H9 (cell line): ENCODE data around the gene SCGN. TPM values are rescaled to one million over a fixed set of nuclear protein-coding genes. Genes with fewer than 3 reads are reported as not detected.

Experiments
- DNase-seq: peaks from one replicate; pipeline ENCODE4 v3.0.0-alpha.2; 2017
- H2AFZ ChIP-seq: one replicate; pipeline ENCODE4 v1.6.1; 2013; ENCODE audit warnings: mild to moderate bottlenecking, low read length, control low read depth, moderate library complexity
- H2AK5ac ChIP-seq: 2 replicates; pipeline ENCODE4 v1.6.1; 2013; ENCODE audit warnings: low read length, control low read depth, mixed read lengths; ENCODE audit not compliant: insufficient read length
- H2BK120ac ChIP-seq: one replicate; pipeline ENCODE4 v1.6.1; 2013; ENCODE audit warnings: low read depth, mild to moderate bottlenecking, low read length, control low read depth, inconsistent platforms; ENCODE audit not compliant: poor library complexity, severe bottlenecking
- H2BK12ac ChIP-seq: 2 replicates; pipeline ENCODE4 v1.6.1; 2013; ENCODE audit warnings: low read length, control low read depth, mixed read lengths, low read depth; ENCODE audit not compliant: insufficient read length
- H2BK15ac ChIP-seq: 2 replicates; pipeline ENCODE4 v1.6.1; 2013; ENCODE audit warnings: low read depth, low read length, control low read depth
- H2BK20ac ChIP-seq: one replicate; pipeline ENCODE4 v1.6.1; 2013; ENCODE audit warnings: low read depth, mild to moderate bottlenecking, low read length, control low read depth, inconsistent platforms; ENCODE audit not compliant: poor library complexity, severe bottlenecking
- H2BK5ac ChIP-seq: 2 replicates; pipeline ENCODE4 v1.6.1; 2013; ENCODE audit warnings: low read length, control low read depth, mixed read lengths; ENCODE audit not compliant: insufficient read length
- H3K14ac ChIP-seq: 2 replicates; pipeline ENCODE4 v1.6.1; 2013; ENCODE audit warnings: low read length, control low read depth; ENCODE audit not compliant: insufficient read depth
- H3K18ac ChIP-seq: 2 replicates; pipeline ENCODE4 v1.6.1; 2013; ENCODE audit warnings: low read depth, mild to moderate bottlenecking, mixed read lengths, low read length, control low read depth; ENCODE audit not compliant: insufficient read length
- H3K23ac ChIP-seq: 2 replicates; pipeline ENCODE4 v1.6.1; 2013; ENCODE audit warnings: low read length, control low read depth, mixed read lengths, low read depth; ENCODE audit not compliant: insufficient read length
- H3K23me2 ChIP-seq: 2 replicates; pipeline ENCODE4 v1.6.1; 2013; ENCODE audit warnings: low read depth, mild to moderate bottlenecking, mixed read lengths, low read length, control low read depth; ENCODE audit not compliant: insufficient read length, poor library complexity, severe bottlenecking
- H3K27ac ChIP-seq: 2 replicates; pipeline ENCODE4 v1.5.1; 2013; ENCODE audit warnings: low read length, control low read depth, mixed read lengths, low read depth; ENCODE audit not compliant: insufficient read length
- H3K27me3 ChIP-seq: 2 replicates; pipeline ENCODE4 v1.6.1; 2013; ENCODE audit warnings: low read length, control low read depth, inconsistent platforms; ENCODE audit not compliant: insufficient read depth
- H3K4ac ChIP-seq: 2 replicates; pipeline ENCODE4 v1.6.1; 2013; ENCODE audit warnings: low read depth, mild to moderate bottlenecking, control low read depth, inconsistent platforms, low read length, moderate library complexity
- H3K4me1 ChIP-seq: 2 replicates; pipeline ENCODE4 v1.6.1; 2013; ENCODE audit warnings: low read length, control low read depth, inconsistent platforms; ENCODE audit not compliant: insufficient read depth
- H3K4me2 ChIP-seq: 2 replicates; pipeline ENCODE4 v1.6.1; 2013; ENCODE audit warnings: low read length, control low read depth, mixed read lengths; ENCODE audit not compliant: insufficient read length, insufficient read depth
- H3K56ac ChIP-seq: 2 replicates; pipeline ENCODE4 v1.6.1; 2013; ENCODE audit warnings: low read depth, mild to moderate bottlenecking, mixed read lengths, low read length, control low read depth; ENCODE audit not compliant: insufficient read length
- H3K79me1 ChIP-seq: 2 replicates; pipeline ENCODE4 v1.6.1; 2013; ENCODE audit warnings: low read depth, mild to moderate bottlenecking, moderate library complexity, low read length, control low read depth, inconsistent platforms; ENCODE audit not compliant: insufficient read depth, poor library complexity, severe bottlenecking
- H3K79me2 ChIP-seq: 2 replicates; pipeline ENCODE4 v1.6.1; 2013; ENCODE audit warnings: low read length, control low read depth, inconsistent platforms; ENCODE audit not compliant: insufficient read depth
- H3K9ac ChIP-seq: 2 replicates; pipeline ENCODE4 v1.6.1; 2013; ENCODE audit warnings: low read length, control low read depth, mixed read lengths; ENCODE audit not compliant: insufficient read length; ENCODE audit errors: extremely low read depth
- H3K9me3 ChIP-seq: one replicate; pipeline ENCODE4 v1.6.1; 2013; ENCODE audit warnings: low read depth, low read length, inconsistent platforms; ENCODE audit not compliant: control insufficient read depth
- H3T11ph ChIP-seq: one replicate; pipeline ENCODE4 v1.6.1; 2013; ENCODE audit warnings: mild to moderate bottlenecking, low read length, control low read depth, inconsistent platforms
- H4K20me1 ChIP-seq: one replicate; pipeline ENCODE4 v1.6.1; 2013; ENCODE audit not compliant: control insufficient read depth, insufficient read length, insufficient read depth
- H4K5ac ChIP-seq: 2 replicates; pipeline ENCODE4 v1.6.1; 2013; ENCODE audit warnings: low read depth, mild to moderate bottlenecking, mixed read lengths, low read length, control low read depth; ENCODE audit not compliant: insufficient read length
- H4K8ac ChIP-seq: replicated peaks from 2 replicates; pipeline ENCODE4 v1.6.1; 2013; ENCODE audit warnings: low read length, control low read depth, mixed read lengths, low read depth; ENCODE audit not compliant: insufficient read length
- H4K91ac ChIP-seq: 2 replicates; pipeline ENCODE4 v1.6.1; 2013; ENCODE audit warnings: low read depth, mild to moderate bottlenecking, moderate library complexity, mixed read lengths, low read length, control low read depth; ENCODE audit not compliant: insufficient read length
- H3K27ac Mint-ChIP-seq, 3 experiments: 2 replicates in 2 of 3; 3 replicates in 1 of 3; pipeline ENCODE4 v1.8.0; 2020 to 2021; ENCODE audit warnings: mixed read lengths in 3 of 3, mild to moderate bottlenecking in 1 of 3, moderate library complexity in 1 of 3
- H3K27me3 Mint-ChIP-seq: 2 replicates; pipeline ENCODE4 v1.8.0; 2021; ENCODE audit warnings: low read depth, mild to moderate bottlenecking, moderate library complexity, mixed read lengths
- H3K36me3 Mint-ChIP-seq, 3 experiments: 2 replicates in 2 of 3; 3 replicates in 1 of 3; pipeline ENCODE4 v1.8.0; 2020 to 2021; ENCODE audit warnings: low read depth in 3 of 3, mixed read lengths in 3 of 3; ENCODE audit not compliant: insufficient read depth in 1 of 3
- H3K4me1 Mint-ChIP-seq, 2 experiments: 2 replicates each; pipeline ENCODE4 v1.8.0; 2020; ENCODE audit warnings: mixed read lengths in 2 of 2
- H3K4me3 Mint-ChIP-seq, 2 experiments: 2 replicates in 1 of 2; 3 replicates in 1 of 2; pipeline ENCODE4 v1.8.0; 2020 to 2021; ENCODE audit warnings: mild to moderate bottlenecking in 2 of 2, mixed read lengths in 2 of 2, moderate library complexity in 1 of 2
- H3K9me3 Mint-ChIP-seq, 2 experiments: 2 replicates in 1 of 2; 3 replicates in 1 of 2; pipeline ENCODE4 v1.8.0; 2020; ENCODE audit warnings: mild to moderate bottlenecking in 2 of 2, mixed read lengths in 2 of 2, moderate library complexity in 1 of 2
- WGBS: extraction: QIAGEN DNeasy Blood & Tissue Kit; methylation state at CpG from one replicate; pipeline ENCODE4 v1.1.7; 2013; ENCODE audit warnings: missing lambda C conversion rate, low lambda C conversion rate, mixed read lengths; ENCODE audit not compliant: insufficient read length; ENCODE audit errors: extremely low coverage; 5-methylcytosine and 5-hydroxymethylcytosine counted together
- total RNA-seq: library from RNA; stranded (reverse); gene quantifications from 2 replicates; pipeline ENCODE4 v1.2.1, GENCODE V29; 2021
- TF ChIP-seq, protein P1 (sequence below): fragments of 200-600 bp; sonication (generic); conservative IDR thresholded peaks from 3 replicates; pipeline ENCODE4 v1.8.0; 2021; ENCODE audit warnings: antibody characterized with exemption, mild to moderate bottlenecking

The SCGN gene
- total RNA-seq, 1 experiment from 2014 or later: not detected

DNA sequence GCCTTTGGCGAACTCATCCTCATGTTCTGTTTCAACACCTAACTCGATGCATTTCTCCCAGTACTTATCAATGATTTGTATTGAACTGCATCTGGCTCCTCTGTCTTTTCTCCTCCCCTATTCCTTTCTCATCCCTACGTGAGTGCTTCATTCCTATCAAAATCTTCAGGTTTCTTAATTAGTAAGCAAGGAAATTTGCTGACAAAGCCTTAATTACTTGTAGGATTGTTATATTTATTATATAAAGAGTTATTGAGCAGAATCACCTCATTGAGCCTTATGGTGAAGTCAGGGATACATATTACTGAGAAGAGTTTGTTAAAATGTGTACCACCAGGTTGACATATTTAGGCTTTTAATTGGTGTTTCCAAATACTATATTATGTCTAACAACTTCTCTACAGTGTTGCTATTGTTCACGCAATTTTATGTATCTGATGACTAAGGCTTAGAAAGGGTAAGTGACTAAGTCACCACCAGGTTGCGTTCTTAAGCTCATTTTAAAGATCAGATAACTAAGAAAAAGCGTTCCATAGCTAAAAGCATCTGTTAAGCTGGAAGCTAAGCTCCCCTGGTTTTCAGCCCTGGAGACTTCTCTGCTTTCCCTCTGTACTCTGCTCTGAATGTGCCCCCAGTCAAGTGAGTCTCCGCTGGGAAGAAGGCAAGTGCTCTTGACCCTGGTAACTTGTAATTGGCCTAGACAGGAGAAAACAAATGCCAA lies 18.9 kb downstream of the SCGN start:
- Histone ChIP-seq H4K5ac (no peak overlapping the region), H3K79me1 (no peaks in the 10 kb centered on the region), H2BK120ac (no peak overlapping the region), H3K4ac (no peak overlapping the region), H3K9me3 (no peaks in the 10 kb centered on the region), H2BK12ac (no peak overlapping the region), H2BK15ac (no peak overlapping the region), H3K14ac (no peak overlapping the region), H3K79me2 (no peaks in the 10 kb centered on the region), H2AK5ac (no peak overlapping the region), H3K18ac (no peak overlapping the region), H3K9ac (no peak overlapping the region), H2AFZ (no peak overlapping the region), H3K23me2 (no peaks in the 10 kb centered on the region), H4K8ac (no peak overlapping the region), H3K27me3 (no peaks in the 10 kb centered on the region), H3T11ph (no peak overlapping the region), H3K4me1 (no peaks in the 10 kb centered on the region), H3K4me2 (no peak overlapping the region), H3K27ac (no peak overlapping the region), H4K20me1 (no peaks in the 10 kb centered on the region), H3K23ac (no peak overlapping the region), H4K91ac (no peak overlapping the region), H2BK5ac (no peak overlapping the region), H3K56ac (no peak overlapping the region), H2BK20ac (no peak overlapping the region)
- WGBS: no CpG with 5 or more reads among the region's 7 CpGs
- Mint-ChIP-seq H3K36me3 (no peaks in the 10 kb centered on the region), H3K4me3 (no peak overlapping the region), H3K9me3 (no peaks in the 10 kb centered on the region), H3K27me3 (peaks cover 4% of the 10 kb centered on the region; the same call in 1 of the 2 replicates), H3K27ac (no peak overlapping the region; a peak in 1 of 7 replicates), H3K4me1 (peaks cover 0 to 2% of the 10 kb centered on the region in 2 experiments; a peak in 1 of 4 replicates)
- no peak for DNase-seq
- TF ChIP-seq, protein P1, sequence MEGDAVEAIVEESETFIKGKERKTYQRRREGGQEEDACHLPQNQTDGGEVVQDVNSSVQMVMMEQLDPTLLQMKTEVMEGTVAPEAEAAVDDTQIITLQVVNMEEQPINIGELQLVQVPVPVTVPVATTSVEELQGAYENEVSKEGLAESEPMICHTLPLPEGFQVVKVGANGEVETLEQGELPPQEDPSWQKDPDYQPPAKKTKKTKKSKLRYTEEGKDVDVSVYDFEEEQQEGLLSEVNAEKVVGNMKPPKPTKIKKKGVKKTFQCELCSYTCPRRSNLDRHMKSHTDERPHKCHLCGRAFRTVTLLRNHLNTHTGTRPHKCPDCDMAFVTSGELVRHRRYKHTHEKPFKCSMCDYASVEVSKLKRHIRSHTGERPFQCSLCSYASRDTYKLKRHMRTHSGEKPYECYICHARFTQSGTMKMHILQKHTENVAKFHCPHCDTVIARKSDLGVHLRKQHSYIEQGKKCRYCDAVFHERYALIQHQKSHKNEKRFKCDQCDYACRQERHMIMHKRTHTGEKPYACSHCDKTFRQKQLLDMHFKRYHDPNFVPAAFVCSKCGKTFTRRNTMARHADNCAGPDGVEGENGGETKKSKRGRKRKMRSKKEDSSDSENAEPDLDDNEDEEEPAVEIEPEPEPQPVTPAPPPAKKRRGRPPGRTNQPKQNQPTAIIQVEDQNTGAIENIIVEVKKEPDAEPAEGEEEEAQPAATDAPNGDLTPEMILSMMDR: no peak
